ENCODE measurements around the gene HDAC4. TPM values are rescaled to one million over a fixed set of nuclear protein-coding genes. Genes with fewer than 3 reads are reported as not detected.

The HDAC4 gene
- total and polyA plus RNA-seq, 12 donors = 3.7 to 40.0 (median 25.5) TPM

- ATAC-seq = no peak
- DNase-seq = no peak
- 91% methylated on average over 9 of the region's 9 CpGs for WGBS, 2 donors
Measured at GRCh38 chr2:239012228-239012627, 388.6 kb downstream of the HDAC4 start.

GRCh38 chr2:239009589-239009961 lies 391.2 kb downstream of the HDAC4 start:
- intact Hi-C loops (cut with DNase I) = no loop called here
- ATAC-seq = no peak

More at GRCh38 chr2:239012228-239012627, 388.6 kb downstream of the HDAC4 start:
- intact Hi-C loops (cut with DNase I) = no loop called here
- Histone ChIP-seq H3K27ac (no peak overlapping the region), H3K9me3 (no peaks in the 10 kb centered on the region), H3K4me3 (no peak overlapping the region), H3K36me3 (no peaks in the 10 kb centered on the region), H3K4me1 (no peaks in the 10 kb centered on the region), H3K27me3 (peaks cover 0 to 69% (median 43%) of the 10 kb centered on the region in 7 donors)
- TF ChIP-seq CTCF (IDR thresholded peaks at IDR 0.05) = no peak

GRCh38 chr2:239008677-239009588 lies 391.9 kb downstream of the HDAC4 start:
- Histone ChIP-seq H3K4me1 (no peaks in the 10 kb centered on the region), H3K27me3 (peaks cover 0 to 80% (median 37%) of the 10 kb centered on the region in 7 donors), H3K36me3 (no peaks in the 10 kb centered on the region), H3K4me3 (no peak overlapping the region), H3K27ac (no peak overlapping the region), H3K9me3 (no peaks in the 10 kb centered on the region)
- intact Hi-C loops (cut with DNase I) = no loop called here
- ATAC-seq = no peak
- no peak for DNase-seq
- 76 to 77% methylated on average over 35 of the region's 35 CpGs for WGBS, 2 donors
- TF ChIP-seq CTCF (IDR thresholded peaks at IDR 0.05) = no peak

More at GRCh38 chr2:239009589-239009961, 391.2 kb downstream of the HDAC4 start:
- Histone ChIP-seq H3K27ac (no peak overlapping the region), H3K9me3 (no peaks in the 10 kb centered on the region), H3K36me3 (no peaks in the 10 kb centered on the region), H3K4me3 (no peak overlapping the region), H3K27me3 (peaks cover 0 to 76% (median 40%) of the 10 kb centered on the region in 7 donors), H3K4me1 (no peaks in the 10 kb centered on the region)
- 64 to 66% methylated on average over 12 of the region's 12 CpGs for WGBS, 2 donors
- no peak for TF ChIP-seq CTCF (IDR thresholded peaks at IDR 0.05)
- DNase-seq = no peak

GRCh38 chr2:239008004-239008403 lies 392.8 kb downstream of the HDAC4 start:
- peaks cover 0 to 75% (median 37%) of the 10 kb centered on the region in 7 donors for H3K27me3 ChIP-seq
- 77 to 87% methylated on average over 12 of the region's 12 CpGs for WGBS, 2 donors
- H3K4me3 ChIP-seq = no peak overlapping the region
- DNase-seq = no peak
- intact Hi-C loops (cut with DNase I) = no loop called here
- no peaks in the 10 kb centered on the region for H3K9me3 ChIP-seq
- peaks cover 0 to 7% (median 0%) of the 10 kb centered on the region in 9 donors for H3K4me1 ChIP-seq
- TF ChIP-seq CTCF (IDR thresholded peaks at IDR 0.05) = no peak
- H3K36me3 ChIP-seq = no peaks in the 10 kb centered on the region
- no peak for ATAC-seq
- no peak overlapping the region for H3K27ac ChIP-seq
